ENCODE results near the gene MAP3K14. TPM values are rescaled to one million over a fixed set of nuclear protein-coding genes. Genes with fewer than 3 reads are reported as not detected.

MAP3K14 gene
- total and polyA plus RNA-seq, 2 experiments from 2014 or later, result 2.3 to 3.0 TPM

- no peak for TF ChIP-seq EZH2phosphoT487 (IDR thresholded peaks at IDR 0.05; ENCODE audit: low read depth, severe bottlenecking, unreplicated experiment)
- Histone ChIP-seq H3K4me2 (no peak overlapping the region), H3K9me2 (replicated peaks; ENCODE audit: insufficient read depth) (no peaks in the 10 kb centered on the region), H3K36me3 (replicated peaks; ENCODE audit: insufficient read depth, low read depth) (no peaks in the 10 kb centered on the region), H3K27ac (no peak overlapping the region), H4K20me1 (ENCODE audit: insufficient read depth, poor library complexity, severe bottlenecking) (no peaks in the 10 kb centered on the region), H3K9me3 (ENCODE audit: low read depth) (no peaks in the 10 kb centered on the region), H2AFZ (no peak overlapping the region), H3K27me3 (no peaks in the 10 kb centered on the region), H3K4me1 (ENCODE audit: insufficient read depth) (no peaks in the 10 kb centered on the region), H3K4me3 (no peak overlapping the region), H3K79me2 (no peaks in the 10 kb centered on the region)
- 95% methylated on average over 5 of the region's 5 CpGs for WGBS (ENCODE audit: low lambda C conversion rate, missing lambda C conversion rate)
- no peak for DNase-seq (ENCODE audit: low spot score)
Observed at GRCh38 chr17:45332505-45332904, 15.7 kb upstream of the MAP3K14 start.

GRCh38 chr17:45326626-45327025 is 9.8 kb upstream of the MAP3K14 start:
- Histone ChIP-seq H3K4me1 (ENCODE audit: insufficient read depth) (no peaks in the 10 kb centered on the region), H2AFZ (no peak overlapping the region), H3K79me2 (no peaks in the 10 kb centered on the region), H3K4me2 (no peak overlapping the region), H3K36me3 (replicated peaks; ENCODE audit: insufficient read depth, low read depth) (no peaks in the 10 kb centered on the region), H3K27ac (no peak overlapping the region), H3K9me3 (ENCODE audit: low read depth) (no peaks in the 10 kb centered on the region), H4K20me1 (ENCODE audit: insufficient read depth, poor library complexity, severe bottlenecking) (no peaks in the 10 kb centered on the region), H3K27me3 (no peaks in the 10 kb centered on the region), H3K4me3 (no peak overlapping the region), H3K9me2 (replicated peaks; ENCODE audit: insufficient read depth) (no peaks in the 10 kb centered on the region)
- no peak for DNase-seq (ENCODE audit: low spot score)
- TF ChIP-seq CTCF (IDR thresholded peaks at IDR 0.05; ENCODE audit: poor library complexity) (no peak), EZH2 (IDR thresholded peaks at IDR 0.05; ENCODE audit: borderline replicate concordance) (no peak), EZH2phosphoT487 (IDR thresholded peaks at IDR 0.05; ENCODE audit: low read depth, severe bottlenecking, unreplicated experiment) (no peak)
- 87% methylated on average over 7 of the region's 7 CpGs for WGBS (ENCODE audit: low lambda C conversion rate, missing lambda C conversion rate)

- Histone ChIP-seq H3K9me2 (replicated peaks; ENCODE audit: insufficient read depth) (no peaks in the 10 kb centered on the region), H3K36me3 (replicated peaks; ENCODE audit: insufficient read depth, low read depth) (no peaks in the 10 kb centered on the region), H3K79me2 (no peaks in the 10 kb centered on the region), H3K9me3 (ENCODE audit: low read depth) (no peaks in the 10 kb centered on the region), H4K20me1 (ENCODE audit: insufficient read depth, poor library complexity, severe bottlenecking) (no peaks in the 10 kb centered on the region), H3K4me3 (no peak overlapping the region), H3K4me2 (no peak overlapping the region), H3K27ac (no peak overlapping the region), H3K27me3 (no peaks in the 10 kb centered on the region), H3K4me1 (ENCODE audit: insufficient read depth) (peaks cover 6% of the 10 kb centered on the region), H2AFZ (no peak overlapping the region)
- 84% methylated on average over 4 of the region's 4 CpGs for WGBS (ENCODE audit: low lambda C conversion rate, missing lambda C conversion rate)
- DNase-seq (ENCODE audit: low spot score), result no peak
- TF ChIP-seq EZH2 (IDR thresholded peaks at IDR 0.05; ENCODE audit: borderline replicate concordance) (no peak), CTCF (IDR thresholded peaks at IDR 0.05; ENCODE audit: poor library complexity) (no peak), EZH2phosphoT487 (IDR thresholded peaks at IDR 0.05; ENCODE audit: low read depth, severe bottlenecking, unreplicated experiment) (no peak)
Observed at GRCh38 chr17:45325810-45326209, 9.0 kb upstream of the MAP3K14 start.

GRCh38 chr17:45324336-45324735 is 7.5 kb upstream of the MAP3K14 start:
- Histone ChIP-seq H3K9me2 (replicated peaks; ENCODE audit: insufficient read depth) (no peaks in the 10 kb centered on the region), H3K27me3 (no peaks in the 10 kb centered on the region), H3K36me3 (replicated peaks; ENCODE audit: insufficient read depth, low read depth) (no peaks in the 10 kb centered on the region), H3K4me3 (no peak overlapping the region), H3K79me2 (no peaks in the 10 kb centered on the region), H3K9me3 (ENCODE audit: low read depth) (no peaks in the 10 kb centered on the region), H2AFZ (no peak overlapping the region), H3K4me2 (no peak overlapping the region), H4K20me1 (ENCODE audit: insufficient read depth, poor library complexity, severe bottlenecking) (no peaks in the 10 kb centered on the region), H3K27ac (no peak overlapping the region), H3K4me1 (ENCODE audit: insufficient read depth) (peaks cover 12% of the 10 kb centered on the region)
- TF ChIP-seq CTCF (IDR thresholded peaks at IDR 0.05; ENCODE audit: poor library complexity) (no peak), EZH2phosphoT487 (IDR thresholded peaks at IDR 0.05; ENCODE audit: low read depth, severe bottlenecking, unreplicated experiment) (no peak), EZH2 (IDR thresholded peaks at IDR 0.05; ENCODE audit: borderline replicate concordance) (no peak)
- DNase-seq (ENCODE audit: low spot score), result no peak
- WGBS (ENCODE audit: low lambda C conversion rate, missing lambda C conversion rate), result 76% methylated on average over 1 of the region's 1 CpG
